GM23338 (cell line): ENCODE results near the gene ILK. TPM values are rescaled to one million over a fixed set of nuclear protein-coding genes. Genes with fewer than 3 reads are reported as not detected.

ENCODE experiments used
- ATAC-seq: fragments of 200-7000 bp; cut with Tn5 transposase; 3 replicates; pipeline ENCODE4 v1.9.1; 2020
- DNase-seq: peaks from one replicate; pipeline ENCODE4 v3.0.0-alpha.2; 2015; ENCODE audit warnings: low spot score
- H2AFZ ChIP-seq: fragments of 200-600 bp; sonication (generic); 2 replicates; pipeline ENCODE4 v1.8.0; 2016; ENCODE audit warnings: antibody characterized with exemption, mild to moderate bottlenecking, moderate library complexity
- H3F3A ChIP-seq: fragments of 200-600 bp; sonication (generic); replicated peaks from 2 replicates; pipeline ENCODE4 v1.8.0; 2017; ENCODE audit warnings: antibody characterized with exemption, mixed run types, low read depth
- H3K27ac ChIP-seq: fragments of 200-600 bp; sonication (generic); 2 replicates; pipeline ENCODE4 v1.6.1; 2016; ENCODE audit warnings: low read depth
- H3K27me3 ChIP-seq: fragments of 200-600 bp; sonication (generic); 2 replicates; pipeline ENCODE4 v1.8.0; 2016; ENCODE audit warnings: mild to moderate bottlenecking, mixed run types, moderate library complexity; ENCODE audit not compliant: insufficient read depth
- H3K36me3 ChIP-seq: fragments of 200-600 bp; sonication (generic); 2 replicates; pipeline ENCODE4 v1.8.0; 2016; ENCODE audit warnings: mild to moderate bottlenecking; ENCODE audit not compliant: insufficient read depth
- H3K4me1 ChIP-seq: fragments of 200-600 bp; sonication (generic); 2 replicates; pipeline ENCODE4 v1.8.0; 2016; ENCODE audit warnings: mild to moderate bottlenecking, moderate library complexity; ENCODE audit not compliant: insufficient read depth
- H3K4me2 ChIP-seq: fragments of 200-600 bp; sonication (generic); 2 replicates; pipeline ENCODE4 v1.7.1; 2017; ENCODE audit warnings: mixed run types
- H3K4me3 ChIP-seq: fragments of 200-600 bp; sonication (generic); 2 replicates; pipeline ENCODE4 v1.6.1; 2016; ENCODE audit warnings: mixed run types
- H3K79me2 ChIP-seq: fragments of 200-600 bp; sonication (generic); replicated peaks from 2 replicates; pipeline ENCODE4 v1.8.0; 2017; ENCODE audit warnings: mild to moderate bottlenecking; ENCODE audit not compliant: insufficient read depth
- H3K9me2 ChIP-seq: fragments of 200-600 bp; sonication (generic); 2 replicates; pipeline ENCODE4 v1.8.0; 2017; ENCODE audit not compliant: insufficient read depth
- H4K20me1 ChIP-seq: fragments of 200-600 bp; sonication (generic); replicated peaks from 2 replicates; pipeline ENCODE4 v1.8.0; 2017; ENCODE audit warnings: mild to moderate bottlenecking; ENCODE audit not compliant: insufficient read depth
- H3K27ac Mint-ChIP-seq: 2 replicates; pipeline ENCODE4 v1.8.0; 2020; ENCODE audit warnings: inconsistent platforms, mild to moderate bottlenecking, moderate library complexity, mixed read lengths
- H3K27me3 Mint-ChIP-seq: 3 replicates; pipeline ENCODE4 v1.8.0; 2022; ENCODE audit warnings: low read depth, mild to moderate bottlenecking, moderate library complexity, mixed read lengths, inconsistent platforms; ENCODE audit not compliant: insufficient read depth, poor library complexity
- H3K36me3 Mint-ChIP-seq: 3 replicates; pipeline ENCODE4 v1.8.0; 2021; ENCODE audit warnings: low read depth, mild to moderate bottlenecking, inconsistent platforms, moderate library complexity, mixed read lengths
- H3K4me1 Mint-ChIP-seq: 3 replicates; pipeline ENCODE4 v1.8.0; 2020; ENCODE audit warnings: mild to moderate bottlenecking, inconsistent platforms, mixed read lengths
- H3K4me3 Mint-ChIP-seq: 3 replicates; pipeline ENCODE4 v1.8.0; 2021; ENCODE audit warnings: moderate library complexity, mild to moderate bottlenecking, inconsistent platforms, mixed read lengths
- H3K9me3 Mint-ChIP-seq: 3 replicates; pipeline ENCODE4 v1.8.0; 2020; ENCODE audit warnings: moderate library complexity, mild to moderate bottlenecking, inconsistent platforms, mixed read lengths
- ETS1 ChIP-seq: IDR thresholded peaks from 2 replicates; pipeline ENCODE4 v1.6.1; 2016; ENCODE audit warnings: antibody characterized with exemption
- EZH2 ChIP-seq: fragments of 200-600 bp; sonication (generic); IDR thresholded peaks from one replicate; pipeline ENCODE4 v1.8.0; 2017; ENCODE audit warnings: antibody characterized with exemption, mild to moderate bottlenecking, low read depth; ENCODE audit not compliant: unreplicated experiment
- polyA plus RNA-seq: library from polyadenylated mRNA; unstranded; fragments of >200 nt; fragmentation: Nextera tagmentation; extraction: Ambion mirVana; gene quantifications from 2 replicates; pipeline ENCODE4 v1.2.1, GENCODE V29; 2016
- total RNA-seq: library from RNA; depleted of rRNA; stranded (reverse); fragments of >200 nt; shearing (Covaris generic); gene quantifications from 2 replicates; pipeline ENCODE4 v1.2.3, GENCODE V29; 2014; rRNA removed

The ILK gene
- total and polyA plus RNA-seq, 2 experiments from 2014 or later: 62.6 to 91.0 TPM

- Histone ChIP-seq H3K4me2 (no peak overlapping the region), H3K4me1 (peaks cover 8% of the 10 kb centered on the region), H3K27ac (no peak overlapping the region), H3F3A (peaks cover 10% of the 10 kb centered on the region; the same call in 1 of the 2 replicates), H3K79me2 (no peaks in the 10 kb centered on the region), H3K36me3 (no peaks in the 10 kb centered on the region), H4K20me1 (no peaks in the 10 kb centered on the region; the same call in 1 of the 2 replicates), H3K4me3 (no peak overlapping the region), H3K9me2 (0 out of 2 replicates have a peak, but pooled peaks cover 5% of the 10 kb centered on the region), H3K27me3 (peaks cover 52% of the 10 kb centered on the region), H2AFZ (no peak overlapping the region)
- H3K9me3 Mint-ChIP-seq: no peaks in the 10 kb centered on the region
- no peak overlapping the region for H3K4me3 Mint-ChIP-seq
- no peaks in the 10 kb centered on the region for H3K36me3 Mint-ChIP-seq
- ATAC-seq (no peak), DNase-seq (no peak)
- H3K27ac Mint-ChIP-seq: no peak overlapping the region
- peaks cover 10% of the 10 kb centered on the region for H3K4me1 Mint-ChIP-seq
- peaks cover 16% of the 10 kb centered on the region for H3K27me3 Mint-ChIP-seq
- TF ChIP-seq EZH2 (no peak), ETS1 (no peak)
Observed at GRCh38 chr11:6658647-6659046, 55.1 kb downstream of the ILK start.

Other genes starting within 250 kb of the ILK start
- 0.70 and 0.76 TPM in 2 replicates for gene SMPD1, start 213.3 kb upstream of the ILK start, total RNA-seq
- 0.92 and 0.97 TPM in 2 replicates for gene SMPD1, start 213.3 kb upstream of the ILK start, polyA plus RNA-seq
- 24.7 and 26.6 TPM in 2 replicates for gene APBB1, start 184.7 kb upstream of the ILK start, total RNA-seq
- 10.6 and 12.1 TPM in 2 replicates for gene APBB1, start 184.7 kb upstream of the ILK start, polyA plus RNA-seq
- 0.50 and 0.63 TPM in 2 replicates for gene HPX, start 162.8 kb upstream of the ILK start, total RNA-seq
- 0.47 and 0.71 TPM in 2 replicates for gene HPX, start 162.8 kb upstream of the ILK start, polyA plus RNA-seq
- gene TRIM3, start 129.8 kb upstream of the ILK start, total RNA-seq: 15.0 and 21.1 TPM in 2 replicates
- 7.3 and 7.9 TPM in 2 replicates for gene TRIM3, start 129.8 kb upstream of the ILK start, polyA plus RNA-seq
- 61.5 and 65.4 TPM in 2 replicates for gene ARFIP2, start 122.4 kb upstream of the ILK start, total RNA-seq
- 34.8 and 35.4 TPM in 2 replicates for gene ARFIP2, start 122.4 kb upstream of the ILK start, polyA plus RNA-seq
- 54.2 and 76.4 TPM in 2 replicates for gene TIMM10B, start 122.3 kb upstream of the ILK start, total RNA-seq
- gene TIMM10B, start 122.3 kb upstream of the ILK start, polyA plus RNA-seq: 25.0 and 30.8 TPM in 2 replicates
- 7.2 and 9.6 TPM in 2 replicates for gene DNHD1, start 106.5 kb upstream of the ILK start, total RNA-seq
- 2.5 and 3.6 TPM in 2 replicates for gene DNHD1, start 106.5 kb upstream of the ILK start, polyA plus RNA-seq
- gene RRP8, start 158 bp upstream of the ILK start, total RNA-seq: 7.4 and 9.8 TPM in 2 replicates
- gene RRP8, start 158 bp upstream of the ILK start, polyA plus RNA-seq: 13.5 and 13.7 TPM in 2 replicates
- gene TAF10, start 8.4 kb downstream of the ILK start, total RNA-seq: 102 and 108 TPM in 2 replicates
- 253 and 277 TPM in 2 replicates for gene TAF10, start 8.4 kb downstream of the ILK start, polyA plus RNA-seq
- gene TPP1, start 15.6 kb downstream of the ILK start, total RNA-seq: 49.7 and 73.5 TPM in 2 replicates
- gene TPP1, start 15.6 kb downstream of the ILK start, polyA plus RNA-seq: 18.7 and 21.7 TPM in 2 replicates
- gene DCHS1, start 52.0 kb downstream of the ILK start, total RNA-seq: 16.5 and 20.7 TPM in 2 replicates
- 1.9 and 2.3 TPM in 2 replicates for gene DCHS1, start 52.0 kb downstream of the ILK start, polyA plus RNA-seq
- 26.7 and 53.8 TPM in 2 replicates for gene MRPL17, start 79.6 kb downstream of the ILK start, total RNA-seq
- gene MRPL17, start 79.6 kb downstream of the ILK start, polyA plus RNA-seq: 81.8 and 85.5 TPM in 2 replicates
- gene OR2AG2, start 168.2 kb downstream of the ILK start, total RNA-seq: 0.31 and 0.45 TPM in 2 replicates
- 0.11 and 0.26 TPM in 2 replicates for gene OR2AG2, start 168.2 kb downstream of the ILK start, polyA plus RNA-seq
- gene OR2AG1, start 179.2 kb downstream of the ILK start, total RNA-seq: 0.04 TPM in 1 of 2 replicates, not detected in the other
- 0.07 and 0.16 TPM in 2 replicates for gene OR2AG1, start 179.2 kb downstream of the ILK start, polyA plus RNA-seq
- gene OR6A2, start 195.9 kb downstream of the ILK start, total RNA-seq: 0.97 and 1.7 TPM in 2 replicates
- 0.06 and 0.07 TPM in 2 replicates for gene OR6A2, start 195.9 kb downstream of the ILK start, polyA plus RNA-seq
- not detected in 2 replicates for gene OR10A5, start 241.9 kb downstream of the ILK start, total RNA-seq
- 0.37 TPM in 1 of 2 replicates, not detected in the other for gene OR10A5, start 241.9 kb downstream of the ILK start, polyA plus RNA-seq